HFF-Myc (cell line): ENCODE data around the gene GLI3.

Experiments
- DNase-seq: peaks from one replicate; pipeline ENCODE4 v3.0.0-alpha.2; 2011; ENCODE audit warnings: low read depth; ENCODE audit errors: extremely low read depth
- H3K4me3 ChIP-seq: replicated peaks from 2 replicates; pipeline ENCODE4 v1.5.1; 2011; ENCODE audit warnings: low read depth, mild to moderate bottlenecking, control low read depth, low read length
- TF ChIP-seq, protein P1 (sequence below): IDR thresholded peaks from 2 replicates; pipeline ENCODE4 v1.5.1; 2012; ENCODE audit warnings: mild to moderate bottlenecking, low read depth, low read length, control low read depth; ENCODE audit errors: missing control alignments

GLI3 gene

GRCh38 chr7:42232275-42232674 lies 4.7 kb downstream of the GLI3 start:
- TF ChIP-seq, protein P1, sequence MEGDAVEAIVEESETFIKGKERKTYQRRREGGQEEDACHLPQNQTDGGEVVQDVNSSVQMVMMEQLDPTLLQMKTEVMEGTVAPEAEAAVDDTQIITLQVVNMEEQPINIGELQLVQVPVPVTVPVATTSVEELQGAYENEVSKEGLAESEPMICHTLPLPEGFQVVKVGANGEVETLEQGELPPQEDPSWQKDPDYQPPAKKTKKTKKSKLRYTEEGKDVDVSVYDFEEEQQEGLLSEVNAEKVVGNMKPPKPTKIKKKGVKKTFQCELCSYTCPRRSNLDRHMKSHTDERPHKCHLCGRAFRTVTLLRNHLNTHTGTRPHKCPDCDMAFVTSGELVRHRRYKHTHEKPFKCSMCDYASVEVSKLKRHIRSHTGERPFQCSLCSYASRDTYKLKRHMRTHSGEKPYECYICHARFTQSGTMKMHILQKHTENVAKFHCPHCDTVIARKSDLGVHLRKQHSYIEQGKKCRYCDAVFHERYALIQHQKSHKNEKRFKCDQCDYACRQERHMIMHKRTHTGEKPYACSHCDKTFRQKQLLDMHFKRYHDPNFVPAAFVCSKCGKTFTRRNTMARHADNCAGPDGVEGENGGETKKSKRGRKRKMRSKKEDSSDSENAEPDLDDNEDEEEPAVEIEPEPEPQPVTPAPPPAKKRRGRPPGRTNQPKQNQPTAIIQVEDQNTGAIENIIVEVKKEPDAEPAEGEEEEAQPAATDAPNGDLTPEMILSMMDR: no peak
- no peak overlapping the region for H3K4me3 ChIP-seq
- DNase-seq: no peak

DNA sequence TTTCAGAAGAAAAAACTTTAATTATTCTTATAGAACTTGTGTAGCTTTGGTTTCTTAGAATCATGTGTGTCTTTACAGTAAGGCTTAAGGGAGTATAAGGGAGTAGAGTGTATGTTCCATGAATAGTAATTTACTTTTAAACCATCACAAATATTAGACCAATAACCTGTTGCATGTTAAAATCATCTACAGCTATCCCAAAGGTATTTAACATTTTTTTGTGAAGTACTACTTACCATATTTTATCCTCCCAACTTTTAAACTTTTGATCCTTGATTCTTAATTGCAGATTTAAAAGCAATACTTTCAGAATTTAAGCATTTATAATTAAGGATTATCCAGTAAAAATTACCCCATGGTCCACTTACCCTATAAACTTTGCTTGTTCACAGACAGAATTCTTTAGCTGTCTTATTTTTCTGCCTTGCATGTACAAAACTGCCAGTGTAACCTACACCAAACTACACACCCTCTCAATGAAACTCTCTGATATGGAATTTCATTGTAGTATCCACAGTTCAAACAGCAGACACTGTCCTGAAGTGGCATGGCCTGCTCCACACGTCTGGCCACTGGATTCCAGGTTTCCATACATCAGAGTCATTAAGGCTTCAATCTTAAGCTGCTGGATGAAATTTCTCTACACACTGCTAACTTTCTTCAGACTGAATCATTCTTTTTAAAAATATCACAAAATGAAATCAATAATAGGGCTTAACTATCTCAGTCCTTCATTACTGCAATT lies 5.8 kb downstream of the GLI3 start:
- no peak for DNase-seq
- no peak overlapping the region for H3K4me3 ChIP-seq
- TF ChIP-seq, protein P1: no peak

GRCh38 chr7:42227936-42228591 lies 8.9 kb downstream of the GLI3 start:
- TF ChIP-seq, protein P1: no peak
- DNase-seq: no peak
- H3K4me3 ChIP-seq: no peak overlapping the region

DNA sequence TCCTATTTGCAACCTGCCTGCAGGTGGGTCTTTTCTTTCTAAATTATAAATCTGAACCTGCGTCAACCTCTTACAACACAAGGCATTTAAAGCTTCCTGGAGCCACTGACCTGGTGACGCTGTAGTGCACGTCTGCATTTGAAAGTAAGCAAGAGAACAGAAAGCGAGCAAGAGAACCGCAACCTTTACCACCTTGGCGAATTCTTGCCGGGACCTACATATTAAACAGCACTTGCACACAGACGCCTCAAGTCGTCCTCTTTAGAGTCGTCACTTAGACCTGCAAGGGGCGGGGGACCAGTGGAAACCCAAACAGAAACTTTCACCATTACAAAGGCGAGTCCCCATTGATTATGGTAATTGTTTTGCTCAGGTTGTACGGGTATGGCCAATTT lies 9.5 kb downstream of the GLI3 start:
- no peak overlapping the region for H3K4me3 ChIP-seq
- TF ChIP-seq, protein P1: no peak
- no peak for DNase-seq

GRCh38 chr7:42227021-42227420 lies 10.0 kb downstream of the GLI3 start:
- TF ChIP-seq, protein P1: no peak
- no peak for DNase-seq
- no peak overlapping the region for H3K4me3 ChIP-seq

DNA sequence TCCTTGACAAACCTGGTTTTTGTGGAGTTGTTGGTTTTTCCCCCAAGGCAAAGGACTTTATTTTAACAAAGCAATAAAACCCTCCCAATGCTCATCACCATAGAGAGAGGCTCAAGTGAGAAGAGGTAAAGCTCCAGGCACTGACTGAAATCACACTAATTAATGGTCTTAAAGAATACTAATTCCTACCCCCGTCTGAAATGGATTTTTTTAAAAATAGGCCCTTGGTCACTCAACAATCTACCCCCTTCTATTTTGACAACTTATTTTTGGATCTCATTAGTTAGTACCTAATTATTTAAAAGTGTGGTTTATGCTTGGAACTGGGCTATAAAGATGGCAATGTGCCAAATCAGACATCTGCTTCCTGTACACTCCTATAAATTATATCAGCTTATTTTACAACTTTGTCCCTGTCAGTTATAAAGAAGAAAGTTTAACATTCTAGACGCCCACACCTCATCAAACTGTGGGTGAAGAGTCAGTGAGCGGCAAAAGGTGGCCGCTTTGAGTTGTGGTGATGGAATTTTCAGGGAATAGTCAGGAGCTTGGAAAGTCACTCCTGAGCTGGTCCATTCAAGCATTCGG lies 10.6 kb downstream of the GLI3 start:
- TF ChIP-seq, protein P1: no peak
- DNase-seq: no peak
- H3K4me3 ChIP-seq: no peak overlapping the region
